Mesendoderm (in vitro differentiated cells): ENCODE measurements around the gene COQ3.

Experiments
- DNase-seq: peaks from one replicate; pipeline ENCODE4 v3.0.0; 2013
- H2AK5ac ChIP-seq: 2 replicates; pipeline ENCODE4 v1.6.1; 2013; ENCODE audit warnings: low read length, inconsistent platforms
- H2BK120ac ChIP-seq: 2 replicates; pipeline ENCODE4 v1.6.1; 2013; ENCODE audit warnings: low read depth, mild to moderate bottlenecking, low read length, moderate library complexity, mixed read lengths
- H2BK15ac ChIP-seq: replicated peaks from 2 replicates; pipeline ENCODE4 v1.6.1; 2013; ENCODE audit warnings: low read depth, mild to moderate bottlenecking, moderate library complexity
- H2BK5ac ChIP-seq: 2 replicates; pipeline ENCODE4 v1.6.1; 2013; ENCODE audit warnings: low read length, inconsistent platforms
- H3K18ac ChIP-seq: 2 replicates; pipeline ENCODE4 v1.6.1; 2013; ENCODE audit warnings: mild to moderate bottlenecking, low read length, mixed read lengths
- H3K23ac ChIP-seq: one replicate; pipeline ENCODE4 v1.6.1; 2013; ENCODE audit warnings: low read length
- H3K27ac ChIP-seq: 2 replicates; pipeline ENCODE4 v1.5.1; 2013; ENCODE audit warnings: low read depth, mild to moderate bottlenecking, inconsistent platforms, low read length, moderate library complexity
- H3K27me3 ChIP-seq: 2 replicates; pipeline ENCODE4 v1.6.1; 2013; ENCODE audit warnings: low read length, control low read depth, mild to moderate bottlenecking, inconsistent platforms; ENCODE audit not compliant: insufficient read depth, poor library complexity
- H3K36me3 ChIP-seq: 2 replicates; pipeline ENCODE4 v1.6.1; 2013; ENCODE audit warnings: low read length, inconsistent platforms; ENCODE audit not compliant: control insufficient read depth, insufficient read depth
- H3K4ac ChIP-seq: one replicate; pipeline ENCODE4 v1.6.1; 2013; ENCODE audit warnings: low read depth, mild to moderate bottlenecking, low read length, moderate library complexity
- H3K4me1 ChIP-seq: 2 replicates; pipeline ENCODE4 v1.6.1; 2013; ENCODE audit warnings: low read depth, low read length, inconsistent platforms; ENCODE audit not compliant: control insufficient read depth
- H3K4me2 ChIP-seq: 2 replicates; pipeline ENCODE4 v1.6.1; 2013; ENCODE audit warnings: low read length
- H3K4me3 ChIP-seq: 2 replicates; pipeline ENCODE4 v1.5.1; 2013; ENCODE audit warnings: mild to moderate bottlenecking, low read length
- H3K56ac ChIP-seq: one replicate; pipeline ENCODE4 v1.6.1; 2013; ENCODE audit warnings: low read length
- H3K79me1 ChIP-seq: 2 replicates; pipeline ENCODE4 v1.6.1; 2013; ENCODE audit warnings: low read length, inconsistent platforms
- H3K79me2 ChIP-seq: 2 replicates; pipeline ENCODE4 v1.6.1; 2013; ENCODE audit warnings: mild to moderate bottlenecking, low read length; ENCODE audit not compliant: control insufficient read depth, insufficient read depth
- H3K9ac ChIP-seq: 2 replicates; pipeline ENCODE4 v1.6.1; 2013; ENCODE audit warnings: low read length, inconsistent platforms
- H4K5ac ChIP-seq: one replicate; pipeline ENCODE4 v1.6.1; 2013; ENCODE audit warnings: low read length
- H4K8ac ChIP-seq: one replicate; pipeline ENCODE4 v1.6.1; 2013; ENCODE audit warnings: low read depth, mild to moderate bottlenecking, control low read depth, low read length, moderate library complexity
- WGBS: extraction: QIAGEN DNeasy Blood & Tissue Kit; methylation state at CpG from one replicate; pipeline ENCODE4 v1.1.7; 2013; ENCODE audit warnings: low lambda C conversion rate, missing lambda C conversion rate; ENCODE audit not compliant: insufficient coverage; ENCODE audit errors: extremely low coverage; 5-methylcytosine and 5-hydroxymethylcytosine counted together

Gene COQ3

GRCh38 chr6:99426451-99426757, 32.4 kb upstream of the COQ3 start:
- Histone ChIP-seq H3K79me2 (peaks cover 31% of the 10 kb centered on the region), H3K27ac (peak overlapping the region; percentile 90), H3K27me3 (no peaks in the 10 kb centered on the region), H3K4ac (no peak overlapping the region), H2BK15ac (no peak overlapping the region), H3K56ac (peak overlapping the region; percentile 98), H3K18ac (no peak overlapping the region), H3K4me1 (peaks cover 7% of the 10 kb centered on the region), H3K4me3 (peak overlapping the region; percentile 86), H3K79me1 (peaks cover 6% of the 10 kb centered on the region), H4K8ac (peak overlapping the region; percentile 28), H3K4me2 (peak overlapping the region; percentile 51), H3K9ac (peak overlapping the region; percentile 95), H2AK5ac (no peak overlapping the region), H3K23ac (no peak overlapping the region), H3K36me3 (no peaks in the 10 kb centered on the region), H2BK120ac (no peak overlapping the region), H2BK5ac (no peak overlapping the region), H4K5ac (peak overlapping the region; percentile 47)
- peak; percentile 9 for DNase-seq
- WGBS = no CpG with 5 or more reads among the region's 4 CpGs

- Histone ChIP-seq H4K8ac (peak overlapping the region; percentile 30), H3K56ac (peak overlapping the region; percentile 98), H3K4me1 (peaks cover 7% of the 10 kb centered on the region), H3K4ac (peak overlapping the region; percentile 89), H3K36me3 (no peaks in the 10 kb centered on the region), H3K4me3 (peak overlapping the region; percentile 86), H2BK120ac (peak overlapping the region; percentile 35), H2BK5ac (peak overlapping the region; percentile 89), H3K79me1 (peaks cover 6% of the 10 kb centered on the region), H3K4me2 (peak overlapping the region; percentile 74), H3K9ac (peak overlapping the region; percentile 95), H3K23ac (no peak overlapping the region), H4K5ac (peak overlapping the region; percentile 88), H3K27me3 (no peaks in the 10 kb centered on the region), H3K18ac (peak overlapping the region; percentile 99), H2BK15ac (no peak overlapping the region), H2AK5ac (no peak overlapping the region), H3K79me2 (peaks cover 37% of the 10 kb centered on the region), H3K27ac (peak overlapping the region; percentile 90)
- WGBS = no CpG with 5 or more reads among the region's 29 CpGs
- peak; percentile 99 for DNase-seq
These were observed 31.9 kb upstream of the COQ3 start for GRCh38 chr6:99425647-99426450.

GRCh38 chr6:99424761-99425646, 31.0 kb upstream of the COQ3 start, which contains the start of gene PNISR:
PNISR (minus strand) TSS chr6:99425308; CDS start chr6:99414659, 10,649 bp downstream.
- peak within 1 kb of the TSS; percentile 74 for H3K4me2 ChIP-seq
- H3K27me3 ChIP-seq = no peaks in the 10 kb centered on the region
- H3K4ac ChIP-seq = peak within 1 kb of the TSS; percentile 99
- H4K5ac ChIP-seq = peak within 1 kb of the TSS; percentile 88
- peak within 1 kb of the TSS; percentile 90 for H3K27ac ChIP-seq
- WGBS = no CpG with 5 or more reads among the region's 53 CpGs
- peak within 1 kb of the TSS; percentile 98 for H3K56ac ChIP-seq
- H3K23ac ChIP-seq = no peak within 1 kb of the TSS
- peak within 1 kb of the TSS; percentile 35 for H2BK120ac ChIP-seq
- peaks cover 38% of the 10 kb centered on the region for H3K79me2 ChIP-seq
- H2BK15ac ChIP-seq = no peak within 1 kb of the TSS
- H4K8ac ChIP-seq = peak within 1 kb of the TSS; percentile 84
- H2AK5ac ChIP-seq = no peak within 1 kb of the TSS
- no peaks in the 10 kb centered on the region for H3K36me3 ChIP-seq
- peak within 1 kb of the TSS; percentile 89 for H2BK5ac ChIP-seq
- peak within 1 kb of the TSS; percentile 99 for H3K18ac ChIP-seq
- DNase-seq = peak; percentile 99
- peaks cover 7% of the 10 kb centered on the region for H3K4me1 ChIP-seq
- peak within 1 kb of the TSS; percentile 86 for H3K4me3 ChIP-seq
- peak within 1 kb of the TSS; percentile 97 for H3K9ac ChIP-seq
- H3K79me1 ChIP-seq = peaks cover 6% of the 10 kb centered on the region

GRCh38 chr6:99424022-99424421, 30.0 kb upstream of the COQ3 start:
- H3K4me3 ChIP-seq = no peak overlapping the region
- peak overlapping the region; percentile 97 for H3K9ac ChIP-seq
- no peak for DNase-seq
- no peak overlapping the region for H3K23ac ChIP-seq
- no CpG with 5 or more reads among the region's 5 CpGs for WGBS
- peaks cover 7% of the 10 kb centered on the region for H3K4me1 ChIP-seq
- H4K5ac ChIP-seq = no peak overlapping the region
- H2BK120ac ChIP-seq = no peak overlapping the region
- H4K8ac ChIP-seq = no peak overlapping the region
- no peak overlapping the region for H2BK5ac ChIP-seq
- no peaks in the 10 kb centered on the region for H3K36me3 ChIP-seq
- H2AK5ac ChIP-seq = no peak overlapping the region
- no peak overlapping the region for H3K27ac ChIP-seq
- no peak overlapping the region for H3K4ac ChIP-seq
- no peaks in the 10 kb centered on the region for H3K27me3 ChIP-seq
- no peak overlapping the region for H3K18ac ChIP-seq
- no peak overlapping the region for H2BK15ac ChIP-seq
- H3K79me1 ChIP-seq = peaks cover 6% of the 10 kb centered on the region
- H3K79me2 ChIP-seq = peaks cover 46% of the 10 kb centered on the region
- peak overlapping the region; percentile 30 for H3K56ac ChIP-seq
- peak overlapping the region; percentile 16 for H3K4me2 ChIP-seq

DNA sequence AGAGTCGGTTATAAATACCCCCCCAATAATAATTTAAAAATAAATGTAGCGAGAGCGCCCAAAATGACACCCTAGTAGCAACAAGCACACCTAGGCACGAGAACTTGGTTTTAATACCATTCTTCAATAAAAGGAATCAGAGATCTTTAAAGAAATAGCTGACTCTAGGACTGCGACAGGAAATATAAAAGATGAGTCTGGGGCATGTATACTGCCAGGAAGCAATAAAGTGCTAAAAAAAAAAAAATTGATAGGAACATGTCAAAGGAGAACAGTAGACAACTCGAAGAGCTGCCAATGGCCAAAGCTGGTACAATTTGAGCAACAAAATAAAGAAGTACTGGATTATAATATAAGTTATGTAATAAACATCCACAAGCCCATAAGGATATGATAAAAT, 28.9 kb upstream of the COQ3 start:
- no CpG with 5 or more reads among the region's 6 CpGs for WGBS
- no peak overlapping the region for H2BK120ac ChIP-seq
- no peaks in the 10 kb centered on the region for H3K36me3 ChIP-seq
- no peak overlapping the region for H3K56ac ChIP-seq
- H2BK5ac ChIP-seq = no peak overlapping the region
- no peak overlapping the region for H3K4me2 ChIP-seq
- H3K23ac ChIP-seq = no peak overlapping the region
- H3K18ac ChIP-seq = no peak overlapping the region
- no peak for DNase-seq
- H3K4me1 ChIP-seq = peaks cover 7% of the 10 kb centered on the region
- no peak overlapping the region for H3K27ac ChIP-seq
- H2AK5ac ChIP-seq = no peak overlapping the region
- no peak overlapping the region for H3K9ac ChIP-seq
- H2BK15ac ChIP-seq = no peak overlapping the region
- H4K5ac ChIP-seq = no peak overlapping the region
- no peak overlapping the region for H3K4ac ChIP-seq
- no peaks in the 10 kb centered on the region for H3K27me3 ChIP-seq
- H3K79me1 ChIP-seq = peaks cover 6% of the 10 kb centered on the region
- H3K79me2 ChIP-seq = peaks cover 51% of the 10 kb centered on the region
- no peak overlapping the region for H4K8ac ChIP-seq
- no peak overlapping the region for H3K4me3 ChIP-seq
